Skeletal muscle satellite cell (primary cell): ENCODE results near the gene SP140L.
"Not testable (repeated sequence)": the region's sequence is repeated elsewhere in the genome, so short reads cannot be mapped to it uniquely, and the experiment has no call there.

Source experiments
- H3K27me3 ChIP-seq: 2 replicates; pipeline ENCODE4 v1.7.0; 2013; ENCODE audit warnings: low read length; ENCODE audit not compliant: control insufficient read depth, insufficient read depth
- H3K36me3 ChIP-seq: 2 replicates; pipeline ENCODE4 v1.7.0; 2013; ENCODE audit warnings: mild to moderate bottlenecking, control low read depth, low read length; ENCODE audit not compliant: insufficient read depth
- H3K4me1 ChIP-seq: 2 replicates; pipeline ENCODE4 v1.7.0; 2013; ENCODE audit warnings: low read length; ENCODE audit not compliant: control insufficient read depth, insufficient read depth
- H3K4me2 ChIP-seq: 2 replicates; pipeline ENCODE4 v1.7.0; 2013; ENCODE audit warnings: mild to moderate bottlenecking, low read length
- H3K4me3 ChIP-seq: 2 replicates; pipeline ENCODE4 v1.7.0; 2013; ENCODE audit warnings: low read length
- H3K9ac ChIP-seq: 2 replicates; pipeline ENCODE4 v1.7.0; 2013; ENCODE audit warnings: mild to moderate bottlenecking, low read depth, low read length, moderate library complexity
- H3K9me3 ChIP-seq: replicated peaks from 2 replicates; pipeline ENCODE4 v1.7.0; 2013; ENCODE audit warnings: mild to moderate bottlenecking, control low read depth, low read length

The SP140L gene

GRCh38 chr2:230429513-230429912, 102.5 kb downstream of the SP140L start:
- peaks cover 18% of the 10 kb centered on the region for H3K36me3 ChIP-seq
- H3K4me3 ChIP-seq, result no peak overlapping the region
- no peaks in the 10 kb centered on the region for H3K4me1 ChIP-seq
- H3K4me2 ChIP-seq, result no peak overlapping the region
- no peaks in the 10 kb centered on the region for H3K27me3 ChIP-seq
- no peak overlapping the region for H3K9ac ChIP-seq
- peaks cover 3% of the 10 kb centered on the region for H3K9me3 ChIP-seq

GRCh38 chr2:230430957-230431910, 104.2 kb downstream of the SP140L start:
- no peaks in the 10 kb centered on the region for H3K4me1 ChIP-seq
- H3K36me3 ChIP-seq, result peaks cover 18% of the 10 kb centered on the region
- H3K4me2 ChIP-seq, result no peak overlapping the region
- H3K27me3 ChIP-seq, result no peaks in the 10 kb centered on the region
- peaks cover 3% of the 10 kb centered on the region for H3K9me3 ChIP-seq
- no peak overlapping the region for H3K9ac ChIP-seq
- no peak overlapping the region for H3K4me3 ChIP-seq

GRCh38 chr2:230434677-230435324, 107.8 kb downstream of the SP140L start:
- H3K9me3 ChIP-seq, result peaks cover 3% of the 10 kb centered on the region
- no peak overlapping the region for H3K4me2 ChIP-seq
- H3K9ac ChIP-seq, result no peak overlapping the region
- H3K4me1 ChIP-seq, result peaks cover 2% of the 10 kb centered on the region
- peaks cover 12% of the 10 kb centered on the region for H3K36me3 ChIP-seq
- H3K27me3 ChIP-seq, result no peaks in the 10 kb centered on the region
- H3K4me3 ChIP-seq, result no peak overlapping the region

- Histone ChIP-seq H3K36me3 (peaks cover 5% of the 10 kb centered on the region), H3K4me1 (peaks cover 4% of the 10 kb centered on the region), H3K9me3 (peaks cover 3% of the 10 kb centered on the region)
Measured at GRCh38 chr2:230435431-230435830, 108.4 kb downstream of the SP140L start.

GRCh38 chr2:230439121-230439520, 112.1 kb downstream of the SP140L start:
- Histone ChIP-seq H3K36me3 (peaks cover 11% of the 10 kb centered on the region), H3K4me1 (peaks cover 15% of the 10 kb centered on the region)
- not testable (repeated sequence) for H3K27me3 ChIP-seq, H3K4me3 ChIP-seq, H3K4me2 ChIP-seq, H3K9me3 ChIP-seq, H3K9ac ChIP-seq

More at GRCh38 chr2:230435431-230435830, 108.4 kb downstream of the SP140L start:
- H3K4me3 ChIP-seq, result no peak overlapping the region
- no peaks in the 10 kb centered on the region for H3K27me3 ChIP-seq
- no peak overlapping the region for H3K4me2 ChIP-seq
- H3K9ac ChIP-seq, result no peak overlapping the region

GRCh38 chr2:230439590-230439989, 112.6 kb downstream of the SP140L start:
- Histone ChIP-seq H3K36me3 (peaks cover 15% of the 10 kb centered on the region), H3K4me1 (peaks cover 15% of the 10 kb centered on the region), H3K4me2 (peak overlapping the region; percentile 18), H3K27me3 (no peaks in the 10 kb centered on the region), H3K9ac (no peak overlapping the region), H3K9me3 (no peaks in the 10 kb centered on the region), H3K4me3 (peak overlapping the region; percentile 26)

- H3K4me1 ChIP-seq, result peaks cover 15% of the 10 kb centered on the region
- peaks cover 30% of the 10 kb centered on the region for H3K36me3 ChIP-seq
- no peak overlapping the region for H3K9ac ChIP-seq
- no peaks in the 10 kb centered on the region for H3K27me3 ChIP-seq
- peak overlapping the region; percentile 1 for H3K4me2 ChIP-seq
- H3K4me3 ChIP-seq, result no peak overlapping the region
- no peaks in the 10 kb centered on the region for H3K9me3 ChIP-seq
Measured at GRCh38 chr2:230441227-230441897, 114.4 kb downstream of the SP140L start.

- Histone ChIP-seq H3K4me3 (no peak overlapping the region), H3K36me3 (peaks cover 52% of the 10 kb centered on the region), H3K27me3 (no peaks in the 10 kb centered on the region), H3K9me3 (no peaks in the 10 kb centered on the region), H3K9ac (no peak overlapping the region), H3K4me2 (no peak overlapping the region), H3K4me1 (peaks cover 15% of the 10 kb centered on the region)
Measured at GRCh38 chr2:230443541-230443940, 116.5 kb downstream of the SP140L start.

GRCh38 chr2:230444832-230445231, 117.8 kb downstream of the SP140L start:
- Histone ChIP-seq H3K27me3 (no peaks in the 10 kb centered on the region), H3K36me3 (peaks cover 65% of the 10 kb centered on the region), H3K9me3 (no peaks in the 10 kb centered on the region), H3K4me3 (no peak overlapping the region), H3K4me2 (no peak overlapping the region), H3K4me1 (peaks cover 12% of the 10 kb centered on the region), H3K9ac (no peak overlapping the region)

- Histone ChIP-seq H3K4me3 (no peak overlapping the region), H3K4me1 (peaks cover 2% of the 10 kb centered on the region), H3K36me3 (peaks cover 76% of the 10 kb centered on the region), H3K9ac (no peak overlapping the region), H3K4me2 (no peak overlapping the region), H3K27me3 (no peaks in the 10 kb centered on the region), H3K9me3 (no peaks in the 10 kb centered on the region)
Measured at GRCh38 chr2:230447036-230447435, 120.0 kb downstream of the SP140L start.
